Testis (tissue), 3 donors: Measurements from ENCODE around the gene ARHGAP31. TPM values are rescaled to one million over a fixed set of nuclear protein-coding genes. Genes with fewer than 3 reads are reported as not detected.
A peak's percentile ranks its signal among the peaks of the same experiment; 100 is the strongest.

ENCODE experiments used
- DNase-seq: peaks from one replicate; pipeline ENCODE4 v3.0.0-alpha.2; 2019
- H3K27ac ChIP-seq, 2 donors: fragments of 200-600 bp; sonication (generic); one replicate each; pipeline ENCODE4 v1.5.1; 2019
- H3K27me3 ChIP-seq: fragments of 200-600 bp; sonication (generic); one replicate; pipeline ENCODE4 v1.5.1; 2019
- H3K36me3 ChIP-seq: fragments of 200-600 bp; sonication (generic); one replicate; pipeline ENCODE4 v1.5.1; 2017; ENCODE audit warnings: low read depth; ENCODE audit errors: missing control alignments
- H3K4me1 ChIP-seq: fragments of 200-600 bp; sonication (generic); one replicate; pipeline ENCODE4 v1.5.1; 2019
- H3K4me3 ChIP-seq, 2 donors: fragments of 200-600 bp; sonication (generic); one replicate each; pipeline ENCODE4 v1.5.1; 2017 to 2019
- H3K9me3 ChIP-seq: fragments of 200-600 bp; sonication (generic); one replicate; pipeline ENCODE4 v1.5.1; 2017
- CTCF ChIP-seq, 3 experiments: fragments of 450-650 bp in 2 of 3; fragments of 200-600 bp in 1 of 3; sonication (generic) in 1 of 3; IDR thresholded peaks; one replicate each; pipeline ENCODE4 v1.5.1; 2016 to 2019; ENCODE audit warnings: antibody characterized with exemption in 3 of 3, mild to moderate bottlenecking in 2 of 3, moderate library complexity in 1 of 3
- POLR2A ChIP-seq: fragments of 450-650 bp; IDR thresholded peaks from one replicate; pipeline ENCODE4 v1.6.1; 2017; ENCODE audit warnings: antibody characterized with exemption, mild to moderate bottlenecking, moderate library complexity
- WGBS, 2 donors: methylation state at CpG; one replicate each; pipeline ENCODE4 v1.1.5; 2018; 5-methylcytosine and 5-hydroxymethylcytosine counted together
- intact Hi-C: fragments of 100-400 bp; cut with DNase I; formaldehyde crosslinking; loops from one replicate; pipeline ENCODE4 v1.15.1; 2023; ENCODE audit warnings: low total_unique reads
- polyA plus RNA-seq: library from polyadenylated mRNA; stranded (reverse); fragments of 350-450 nt; fragmentation: Illumina TruSeq; extraction: RNeasy Lipid Tissue Mini Kit (QIAGEN cat#74804); gene quantifications from one replicate; pipeline ENCODE4 v1.2.3, GENCODE V29; 2014; ENCODE audit warnings: low read depth, low replicate concordance; ENCODE audit not compliant: insufficient read depth
- total RNA-seq, 2 donors: library from RNA; depleted of rRNA; stranded (reverse); fragments of >200 nt; gene quantifications; one replicate each; pipeline ENCODE4 v1.2.3, GENCODE V29; 2016

Gene ARHGAP31
- total and polyA plus RNA-seq, 3 donors from 2014 or later: 5.2 to 6.2 (median 5.6) TPM

- DNase-seq: no peak
- Histone ChIP-seq H3K4me1 (no peaks in the 10 kb centered on the region), H3K9me3 (no peaks in the 10 kb centered on the region), H3K27ac (no peak overlapping the region), H3K4me3 (no peak overlapping the region), H3K36me3 (no peaks in the 10 kb centered on the region), H3K27me3 (no peaks in the 10 kb centered on the region)
- intact Hi-C loops: no loop called here
- TF ChIP-seq POLR2A (no peak), CTCF (IDR thresholded peaks at IDR 0.05) (no peak)
- 83% methylated on average over 1 of the region's 1 CpG for WGBS, 2 donors
Measured at GRCh38 chr3:119376758-119377157, 82.6 kb downstream of the ARHGAP31 start.

GRCh38 chr3:119378259-119378803 lies 84.1 kb downstream of the ARHGAP31 start:
- Histone ChIP-seq H3K4me3 (no peak overlapping the region), H3K4me1 (no peaks in the 10 kb centered on the region), H3K9me3 (no peaks in the 10 kb centered on the region), H3K27me3 (no peaks in the 10 kb centered on the region), H3K36me3 (no peaks in the 10 kb centered on the region), H3K27ac (no peak overlapping the region)
- 77 to 83% methylated on average over 8 of the region's 8 CpGs for WGBS, 2 donors
- no peak for DNase-seq
- intact Hi-C loops: no loop called here
- TF ChIP-seq POLR2A (no peak), CTCF (IDR thresholded peaks at IDR 0.05) (no peak)

- H3K4me1 ChIP-seq: no peaks in the 10 kb centered on the region
- H3K27ac ChIP-seq: no peak overlapping the region
- intact Hi-C loops: no loop called here
- 67 to 77% methylated on average over 3 of the region's 3 CpGs for WGBS, 2 donors
- no peak for TF ChIP-seq CTCF (IDR thresholded peaks at IDR 0.05)
- no peak for TF ChIP-seq POLR2A
- H3K36me3 ChIP-seq: no peaks in the 10 kb centered on the region
- no peak overlapping the region for H3K4me3 ChIP-seq
- DNase-seq: peak; percentile 48
- H3K27me3 ChIP-seq: no peaks in the 10 kb centered on the region
- H3K9me3 ChIP-seq: no peaks in the 10 kb centered on the region
Measured at GRCh38 chr3:119380697-119381096, 86.5 kb downstream of the ARHGAP31 start.

GRCh38 chr3:119382134-119382533 lies 88.0 kb downstream of the ARHGAP31 start:
- TF ChIP-seq CTCF (IDR thresholded peaks at IDR 0.05) (no peak), POLR2A (no peak)
- Histone ChIP-seq H3K27me3 (no peaks in the 10 kb centered on the region), H3K4me3 (no peak overlapping the region), H3K4me1 (no peaks in the 10 kb centered on the region), H3K36me3 (no peaks in the 10 kb centered on the region), H3K9me3 (no peaks in the 10 kb centered on the region), H3K27ac (no peak overlapping the region)
- intact Hi-C loops: no loop called here
- 79 to 81% methylated on average over 7 of the region's 7 CpGs for WGBS, 2 donors
- DNase-seq: no peak

- no peak overlapping the region for H3K27ac ChIP-seq
- TF ChIP-seq CTCF (IDR thresholded peaks at IDR 0.05) (no peak), POLR2A (no peak)
- WGBS, 2 donors: 72 to 94% methylated on average over 8 of the region's 8 CpGs
- no peaks in the 10 kb centered on the region for H3K9me3 ChIP-seq
- no peaks in the 10 kb centered on the region for H3K4me1 ChIP-seq
- H3K4me3 ChIP-seq: no peak overlapping the region
- intact Hi-C loops: no loop called here
- H3K36me3 ChIP-seq: no peaks in the 10 kb centered on the region
- no peak for DNase-seq
- H3K27me3 ChIP-seq: no peaks in the 10 kb centered on the region
Measured at GRCh38 chr3:119388577-119388976, 94.4 kb downstream of the ARHGAP31 start.
